ENCODE data around the gene PLSCR2. TPM values are rescaled to one million over a fixed set of nuclear protein-coding genes. Genes with fewer than 3 reads are reported as not detected.

PLSCR2 gene, protein sequence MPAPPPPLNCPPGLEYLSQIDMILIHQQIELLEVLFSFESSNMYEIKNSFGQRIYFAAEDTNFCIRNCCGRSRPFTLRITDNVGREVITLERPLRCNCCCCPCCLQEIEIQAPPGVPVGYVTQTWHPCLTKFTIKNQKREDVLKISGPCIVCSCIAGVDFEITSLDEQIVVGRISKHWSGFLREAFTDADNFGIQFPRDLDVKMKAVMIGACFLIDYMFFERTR
- polyA plus RNA-seq (2011; rRNA removed), result not detected in 2 replicates
- not detected in 2 replicates for polyA minus RNA-seq (2011; rRNA and poly(A)+ RNA removed)

DNA sequence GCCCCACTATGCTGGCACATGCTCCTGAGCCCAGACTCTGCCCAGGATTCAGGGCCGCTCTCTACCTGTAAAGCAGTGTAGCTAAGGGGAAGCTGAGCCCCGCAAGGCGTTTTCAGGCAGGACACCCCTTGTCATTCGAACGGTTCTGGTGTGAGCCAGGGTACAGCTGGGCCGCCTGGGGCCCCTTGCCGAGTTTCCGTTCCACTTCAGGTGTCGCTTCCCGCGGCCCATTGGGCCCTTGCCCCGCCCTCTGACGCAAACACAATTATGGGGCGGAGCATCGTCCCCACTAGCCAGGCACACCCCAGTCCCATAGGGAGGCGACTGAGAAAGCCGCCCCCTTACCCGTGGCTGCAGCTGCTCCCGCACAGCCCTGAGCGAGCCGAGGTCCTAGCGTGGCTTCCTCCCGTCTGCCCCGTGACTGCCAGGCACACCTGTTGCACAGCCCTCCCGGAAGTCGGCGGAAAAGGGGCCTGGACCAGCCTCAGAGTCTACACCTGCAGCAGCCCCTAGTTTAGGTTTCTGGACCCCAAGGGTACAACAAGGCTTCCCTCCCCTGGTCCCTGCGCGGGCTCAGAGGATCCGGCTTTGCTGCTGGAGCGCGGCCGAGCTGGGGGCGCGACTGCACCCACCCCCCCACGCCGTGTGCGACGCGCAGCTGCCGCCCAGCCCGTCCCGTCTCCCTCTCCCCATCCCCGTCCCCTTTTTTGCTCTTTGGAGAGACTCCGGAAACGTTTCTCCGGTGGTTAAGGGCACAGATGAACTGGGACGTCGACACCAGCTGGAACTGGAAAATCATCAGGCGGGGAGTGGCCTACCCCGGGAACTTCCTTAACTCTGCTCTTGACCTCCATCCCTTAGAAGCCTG is at the start of gene PLSCR2:
Gene PLSCR2, minus strand, starts transcription at position 412 of the 868 bp plus-strand sequence. CDS start 9,657 bp downstream, outside the sequence.
- Histone ChIP-seq H3K4me3 (ENCODE audit: low read depth, low read length) (peak within 1 kb of the TSS; percentile 46), H3K27ac (ENCODE audit: low read depth, low read length) (no peak within 1 kb of the TSS), H3K27me3 (ENCODE audit: control insufficient read depth, insufficient read depth, low read length) (no peaks in the 10 kb centered on the region), H3K9me3 (ENCODE audit: control insufficient read depth, insufficient read depth, low read length) (peaks cover 6% of the 10 kb centered on the region; the same call in 1 of the 2 replicates)
- DNase-seq (ENCODE audit: low read depth, low spot score), result no peak
- POLR2A ChIA-PET, result interaction anchor here (0.5 to 1.2 kb wide), 4 partner anchors 43 to 75 kb away, joined by 3 to 5 read pairs (median 4); partner anchors contain the start of gene PLSCR1
- TF ChIP-seq, protein P1, sequence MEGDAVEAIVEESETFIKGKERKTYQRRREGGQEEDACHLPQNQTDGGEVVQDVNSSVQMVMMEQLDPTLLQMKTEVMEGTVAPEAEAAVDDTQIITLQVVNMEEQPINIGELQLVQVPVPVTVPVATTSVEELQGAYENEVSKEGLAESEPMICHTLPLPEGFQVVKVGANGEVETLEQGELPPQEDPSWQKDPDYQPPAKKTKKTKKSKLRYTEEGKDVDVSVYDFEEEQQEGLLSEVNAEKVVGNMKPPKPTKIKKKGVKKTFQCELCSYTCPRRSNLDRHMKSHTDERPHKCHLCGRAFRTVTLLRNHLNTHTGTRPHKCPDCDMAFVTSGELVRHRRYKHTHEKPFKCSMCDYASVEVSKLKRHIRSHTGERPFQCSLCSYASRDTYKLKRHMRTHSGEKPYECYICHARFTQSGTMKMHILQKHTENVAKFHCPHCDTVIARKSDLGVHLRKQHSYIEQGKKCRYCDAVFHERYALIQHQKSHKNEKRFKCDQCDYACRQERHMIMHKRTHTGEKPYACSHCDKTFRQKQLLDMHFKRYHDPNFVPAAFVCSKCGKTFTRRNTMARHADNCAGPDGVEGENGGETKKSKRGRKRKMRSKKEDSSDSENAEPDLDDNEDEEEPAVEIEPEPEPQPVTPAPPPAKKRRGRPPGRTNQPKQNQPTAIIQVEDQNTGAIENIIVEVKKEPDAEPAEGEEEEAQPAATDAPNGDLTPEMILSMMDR (IDR thresholded peaks at IDR 0.05; ENCODE audit: low read depth, low read length), result no peak
- CTCF ChIA-PET, result no interaction called here

DNA sequence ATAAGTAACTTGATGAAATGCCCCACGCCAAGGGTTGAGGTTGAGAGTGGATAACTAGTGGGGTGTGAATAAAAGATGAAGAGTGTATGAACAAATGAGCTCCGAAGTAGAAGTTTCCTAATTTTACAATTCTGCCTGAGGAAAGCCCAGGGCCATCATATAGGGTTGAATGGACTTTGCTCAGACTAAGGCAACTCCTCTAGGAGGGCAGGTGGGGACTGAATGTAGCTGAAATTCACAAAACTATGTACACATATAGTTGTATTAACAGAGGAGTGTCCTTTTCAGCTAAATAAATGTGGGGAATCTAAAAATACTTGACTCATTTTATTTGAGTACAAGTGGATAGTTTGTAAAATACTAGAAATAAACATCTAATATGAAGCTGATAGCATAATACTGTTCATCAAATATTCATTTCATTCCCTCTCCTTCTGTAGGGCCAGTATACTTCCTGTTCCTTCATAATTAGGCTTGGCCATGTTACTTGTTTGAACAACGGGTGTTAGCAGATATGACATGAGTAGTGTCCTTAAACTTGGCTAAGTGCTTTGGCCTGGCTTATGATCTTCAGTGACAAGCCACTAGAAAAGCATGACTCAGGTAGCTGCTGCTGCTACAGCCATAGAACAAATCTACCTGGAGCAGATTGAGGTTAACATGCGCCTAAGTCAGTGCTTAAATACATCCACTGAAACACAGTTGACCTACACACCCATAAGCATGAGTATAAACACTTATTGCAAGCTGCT is 48.5 kb upstream of the PLSCR2 start:
- no peak for DNase-seq (ENCODE audit: low read depth, low spot score)
- TF ChIP-seq, protein P1 (IDR thresholded peaks at IDR 0.05; ENCODE audit: low read depth, low read length), result no peak
- Histone ChIP-seq H3K9me3 (ENCODE audit: control insufficient read depth, insufficient read depth, low read length) (no peaks in the 10 kb centered on the region), H3K27me3 (ENCODE audit: control insufficient read depth, insufficient read depth, low read length) (no peaks in the 10 kb centered on the region), H3K4me3 (ENCODE audit: low read depth, low read length) (no peak overlapping the region), H3K27ac (ENCODE audit: low read depth, low read length) (no peak overlapping the region)
- ChIA-PET POLR2A (no interaction called here), CTCF (interaction anchor here (1.5 kb wide), 1 partner anchor 191 kb away, joined by 3 read pairs; no protein-coding TSS in a partner anchor)

DNA sequence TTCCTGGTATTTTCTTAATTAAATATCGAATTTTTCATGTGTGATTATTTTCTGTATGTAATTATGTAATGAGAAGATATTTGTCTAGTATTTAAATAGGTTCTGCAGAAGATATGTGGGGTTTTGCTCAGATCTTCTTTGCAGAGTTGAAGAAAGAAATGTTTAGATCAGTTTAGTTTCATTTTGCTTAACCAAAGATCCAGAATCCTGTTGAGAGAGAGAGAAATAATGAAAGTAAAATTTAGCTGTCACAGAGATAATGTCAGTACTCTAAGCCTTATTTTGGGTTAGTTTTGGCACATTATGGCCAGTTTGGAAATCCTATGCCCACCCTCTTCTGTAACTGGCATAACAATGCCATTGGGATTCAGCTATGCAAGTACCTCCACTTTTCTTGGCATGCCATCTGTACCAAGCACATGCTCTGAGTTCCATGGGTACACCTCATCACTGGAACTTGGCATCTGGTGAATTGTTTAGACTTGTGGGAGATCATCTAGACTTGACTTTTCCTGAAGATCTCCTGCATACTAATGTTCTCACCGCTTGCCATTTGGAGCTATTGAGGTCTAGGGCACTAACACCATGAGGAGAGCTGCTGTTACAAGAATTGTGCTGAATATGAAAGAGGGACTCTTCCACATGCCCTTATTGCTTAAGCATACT is 44.2 kb upstream of the PLSCR2 start:
- no peak for DNase-seq (ENCODE audit: low read depth, low spot score)
- Histone ChIP-seq H3K27ac (ENCODE audit: low read depth, low read length) (no peak overlapping the region), H3K9me3 (ENCODE audit: control insufficient read depth, insufficient read depth, low read length) (no peaks in the 10 kb centered on the region), H3K4me3 (ENCODE audit: low read depth, low read length) (no peak overlapping the region), H3K27me3 (ENCODE audit: control insufficient read depth, insufficient read depth, low read length) (no peaks in the 10 kb centered on the region)
- TF ChIP-seq, protein P1 (IDR thresholded peaks at IDR 0.05; ENCODE audit: low read depth, low read length), result no peak
- ChIA-PET CTCF (interaction anchor here (0.8 kb wide), 1 partner anchor 49 kb away, joined by 3 read pairs; no protein-coding TSS in a partner anchor), POLR2A (no interaction called here)

DNA sequence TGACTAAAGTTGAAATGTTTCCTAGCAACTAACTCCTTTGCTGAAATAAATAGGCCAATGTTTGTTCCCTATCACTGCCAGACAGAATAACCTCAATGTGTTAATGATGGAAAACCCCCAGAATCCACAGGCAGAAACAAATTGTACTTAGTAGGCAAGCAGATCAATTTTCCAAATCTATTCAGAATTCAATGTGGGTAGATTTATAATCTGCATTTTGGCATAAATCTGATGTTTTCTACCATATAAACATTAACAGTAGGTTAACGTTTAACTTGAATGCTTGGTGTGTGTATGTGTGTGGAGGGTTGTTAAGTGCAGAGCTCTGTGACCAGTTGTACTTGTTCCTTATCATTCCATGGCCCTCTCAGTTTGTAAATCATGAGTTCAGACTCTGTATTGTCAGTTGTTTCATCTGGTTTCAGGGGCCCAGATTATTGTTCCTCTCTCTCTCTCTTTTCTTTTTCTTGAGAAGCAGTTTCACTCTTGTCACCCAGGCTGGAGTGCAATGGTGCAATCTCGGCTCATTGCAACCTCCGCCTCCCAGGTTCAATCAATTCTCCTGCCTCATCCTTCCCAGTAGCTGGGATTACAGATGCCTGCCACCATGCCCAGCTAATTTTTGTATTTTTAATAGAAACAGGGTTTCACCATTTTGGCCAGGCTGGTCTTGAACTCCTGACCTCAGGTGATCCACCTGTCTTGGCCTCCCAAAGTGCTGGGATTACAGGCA is 42.2 kb upstream of the PLSCR2 start:
- Histone ChIP-seq H3K27me3 (ENCODE audit: control insufficient read depth, insufficient read depth, low read length) (no peaks in the 10 kb centered on the region), H3K4me3 (ENCODE audit: low read depth, low read length) (no peak overlapping the region), H3K27ac (ENCODE audit: low read depth, low read length) (no peak overlapping the region), H3K9me3 (ENCODE audit: control insufficient read depth, insufficient read depth, low read length) (no peaks in the 10 kb centered on the region)
- TF ChIP-seq, protein P1 (IDR thresholded peaks at IDR 0.05; ENCODE audit: low read depth, low read length), result no peak
- ChIA-PET CTCF (interaction anchor here (0.7 kb wide), 1 partner anchor 314 kb away, joined by 10 read pairs; no protein-coding TSS in a partner anchor), POLR2A (interaction anchor here (0.6 kb wide), 1 partner anchor 42 kb away, joined by 5 read pairs; no protein-coding TSS in a partner anchor)
- no peak for DNase-seq (ENCODE audit: low read depth, low spot score)
